ENCODE measurements around the gene LIPN.

DNA sequence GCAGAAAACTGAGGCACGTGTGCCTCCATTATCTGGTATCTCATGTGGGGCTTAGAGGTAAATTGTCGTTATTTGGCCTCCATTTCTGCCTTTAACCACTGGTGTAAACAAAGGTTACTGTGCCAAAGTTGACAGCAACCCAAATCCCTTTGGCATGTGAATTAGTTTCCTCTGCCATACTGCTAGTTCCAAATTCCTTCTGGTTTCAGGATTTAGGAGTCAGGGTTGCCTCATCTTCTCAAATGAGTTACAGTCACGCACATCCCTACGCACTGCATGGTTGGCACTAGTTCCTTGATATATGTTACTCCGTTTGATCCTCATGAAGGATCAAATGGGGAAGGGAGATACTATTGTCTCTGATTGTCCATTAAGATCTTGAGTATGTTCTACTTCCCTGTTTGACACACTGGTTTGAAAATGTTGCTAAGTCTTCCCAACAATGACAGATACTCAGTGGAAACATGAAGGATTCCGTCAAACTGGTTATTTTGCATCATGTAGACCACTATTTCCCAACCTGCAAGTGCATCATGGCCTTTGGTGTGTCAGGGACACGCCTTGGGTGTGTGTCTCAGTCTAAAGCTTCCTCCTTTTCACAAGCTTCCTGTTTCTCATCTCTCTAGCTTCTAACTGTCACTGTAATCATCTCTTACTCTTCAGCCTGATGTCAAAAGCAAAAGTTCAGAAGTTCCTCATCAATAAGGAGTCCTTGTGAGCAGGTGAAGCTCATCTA is at the start of gene LIPN:
- no peak for TF ChIP-seq POLR2A (IDR thresholded peaks at IDR 0.05)
- TF ChIP-seq POLR2AphosphoS5 (IDR thresholded peaks at IDR 0.05): no peak

All from breast epithelium (tissue), 3 donors.